Activated CD4-positive, alpha-beta T cell treated with anti-CD3 and anti-CD28 coated beads, Interleukin-10, Interleukin-2, amounts not matched to agents 100 ng/mL and 50 ng/mL, durations not matched to agents 16 hours and 8 hours (primary cell): ENCODE data around the gene ZNHIT1.

Source experiments
- DNase-seq: peaks from one replicate; pipeline ENCODE4 v3.0.0-alpha.2; 2020

The ZNHIT1 gene

DNA sequence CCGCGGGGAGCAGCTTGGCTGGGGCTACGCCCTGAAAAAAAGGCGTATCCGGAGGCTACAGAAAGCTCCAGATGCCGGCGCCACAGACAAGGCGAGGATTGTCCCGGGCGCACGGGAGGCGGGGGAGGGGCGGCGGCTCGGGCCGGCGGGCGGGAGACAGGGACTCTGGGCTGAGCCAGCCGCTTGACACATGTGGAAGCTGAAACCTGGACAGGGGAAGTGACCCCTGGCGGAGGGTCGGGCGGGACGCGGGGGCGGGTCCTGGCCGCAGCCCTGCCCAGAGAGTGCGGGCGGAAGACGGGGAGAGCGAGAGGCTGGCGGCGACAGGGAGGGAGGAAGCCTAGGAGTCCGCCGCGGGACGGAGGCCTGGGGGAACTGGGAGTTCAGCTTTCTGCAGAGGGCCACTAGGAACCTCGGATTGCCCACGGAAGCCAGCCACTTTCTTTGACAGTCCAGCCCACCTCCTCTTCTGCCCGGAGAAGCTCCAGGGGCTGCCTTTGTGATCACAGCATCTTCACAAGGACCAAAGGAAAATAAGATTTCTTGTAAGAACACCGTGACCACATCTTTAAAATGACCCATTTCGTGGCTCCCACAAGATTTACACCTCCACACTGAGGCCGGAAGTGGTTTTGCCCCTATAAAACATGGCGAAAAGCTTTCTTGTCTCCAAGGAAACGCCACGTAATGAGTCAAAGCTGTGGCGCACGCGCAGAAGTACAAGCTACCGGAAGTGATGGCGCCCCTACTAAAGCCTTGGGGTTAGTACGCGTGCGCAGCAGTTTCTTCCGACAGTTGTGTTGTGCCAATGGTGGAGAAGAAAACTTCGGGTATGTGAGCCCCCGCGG is at the start of gene ZNHIT1, which contains the start of gene PLOD3:
Gene ZNHIT1 (plus strand): TSS at position 778 of the 848 bp plus-strand sequence. CDS start 31 bp downstream, at position 809.
Gene PLOD3 (minus strand): TSS at position 194 of the 848 bp plus-strand sequence. CDS start 307 bp downstream, outside the sequence.
- peak; percentile 97 for DNase-seq

DNA sequence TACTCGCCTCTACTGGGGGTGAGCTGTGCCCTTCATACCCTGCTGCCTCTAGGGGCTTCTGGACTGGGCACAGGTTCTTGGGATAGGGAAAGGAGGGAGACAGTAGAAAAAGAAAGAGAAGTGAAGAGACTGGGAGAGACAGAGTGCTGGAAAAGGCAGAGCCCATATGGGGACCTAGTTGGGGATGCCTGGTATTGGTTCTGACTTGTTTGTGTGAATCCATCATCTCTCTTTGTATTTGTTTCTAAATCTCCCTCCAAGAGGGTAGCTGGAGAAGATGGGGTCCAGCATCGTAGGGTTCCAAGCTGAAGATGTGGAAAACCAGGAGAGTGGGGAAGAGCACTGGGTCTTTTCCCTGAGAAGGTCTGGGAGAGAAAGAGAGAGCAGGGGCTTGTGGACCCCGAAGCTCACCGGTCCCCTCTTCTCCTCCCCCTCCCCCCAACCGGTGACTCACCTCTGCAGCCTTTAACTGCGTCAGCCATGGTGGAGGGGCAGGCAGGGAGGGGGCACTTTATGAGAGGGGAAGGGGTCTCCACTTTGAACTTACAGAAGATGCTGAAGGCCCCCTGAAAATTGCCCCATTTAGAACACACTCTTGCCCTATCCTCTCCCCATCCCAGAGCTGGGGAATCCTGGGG is 49.4 kb upstream of the ZNHIT1 start:
- DNase-seq: no peak

DNA sequence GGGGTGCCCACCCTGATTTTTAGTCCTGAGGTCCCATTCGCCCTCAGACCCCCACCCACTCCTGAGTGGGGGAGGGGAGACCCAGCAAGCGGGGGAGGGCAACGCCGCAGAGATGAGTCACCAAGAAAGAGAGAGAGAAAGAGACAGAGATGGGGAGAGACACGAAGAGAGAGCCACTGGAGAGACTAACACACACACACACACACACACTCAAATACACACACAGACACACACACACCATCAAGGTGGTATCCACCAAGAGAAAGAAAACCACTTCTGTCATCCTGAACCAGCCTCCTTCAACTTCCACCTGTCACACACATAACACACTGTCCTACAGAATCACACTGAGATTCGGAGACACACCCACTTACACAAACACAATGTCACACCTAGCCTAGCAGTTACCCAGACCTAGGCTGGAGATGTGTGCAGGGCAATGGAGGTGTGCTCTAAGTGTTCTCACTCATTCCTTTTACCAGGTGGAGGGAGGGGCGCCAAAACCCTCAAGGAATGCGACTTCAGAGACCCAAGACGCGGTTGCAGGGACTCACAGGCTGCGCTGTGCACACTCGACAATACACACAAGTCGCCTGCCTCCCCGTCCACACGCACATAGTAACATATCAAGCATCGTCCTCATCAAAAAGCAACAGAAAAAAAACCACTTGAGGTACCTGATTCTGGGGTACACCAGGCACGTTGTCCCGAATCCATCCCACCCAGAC is 48.7 kb upstream of the ZNHIT1 start:
- no peak for DNase-seq

DNA sequence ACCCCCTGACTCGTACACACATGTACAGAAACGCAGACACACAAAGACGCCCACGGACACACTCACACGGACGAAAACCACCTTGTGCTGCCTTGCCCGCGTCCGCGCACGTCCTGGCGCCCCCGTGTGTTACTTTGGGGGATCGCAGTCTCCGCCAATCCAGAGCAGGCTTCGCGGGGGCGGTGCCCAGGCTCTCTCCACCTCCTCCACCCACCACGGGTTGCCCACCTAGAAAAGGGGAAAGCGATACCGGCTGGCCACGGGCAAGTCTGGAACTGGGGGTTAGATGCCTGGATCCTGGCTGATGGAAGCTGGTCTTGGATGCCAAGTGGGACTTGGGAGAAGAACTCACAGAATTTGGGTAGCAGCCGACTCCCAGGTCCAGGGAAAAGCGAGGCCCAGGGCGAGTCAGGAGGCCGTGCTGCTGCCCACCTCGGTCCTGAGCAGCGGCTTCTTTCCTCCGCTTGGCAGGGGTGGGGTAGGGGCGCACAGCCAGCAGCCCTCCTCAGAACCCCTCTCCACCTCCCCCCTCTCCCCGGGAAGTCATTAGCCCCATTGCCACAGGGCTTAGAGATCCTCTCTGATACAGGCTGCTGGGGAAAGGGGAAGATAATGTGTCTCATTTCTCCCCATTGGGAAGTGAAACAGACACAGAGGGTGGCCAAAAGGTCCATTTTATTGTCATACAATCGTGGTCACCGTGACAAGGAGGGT is 48.0 kb upstream of the ZNHIT1 start:
- DNase-seq: peak; percentile 81

DNA sequence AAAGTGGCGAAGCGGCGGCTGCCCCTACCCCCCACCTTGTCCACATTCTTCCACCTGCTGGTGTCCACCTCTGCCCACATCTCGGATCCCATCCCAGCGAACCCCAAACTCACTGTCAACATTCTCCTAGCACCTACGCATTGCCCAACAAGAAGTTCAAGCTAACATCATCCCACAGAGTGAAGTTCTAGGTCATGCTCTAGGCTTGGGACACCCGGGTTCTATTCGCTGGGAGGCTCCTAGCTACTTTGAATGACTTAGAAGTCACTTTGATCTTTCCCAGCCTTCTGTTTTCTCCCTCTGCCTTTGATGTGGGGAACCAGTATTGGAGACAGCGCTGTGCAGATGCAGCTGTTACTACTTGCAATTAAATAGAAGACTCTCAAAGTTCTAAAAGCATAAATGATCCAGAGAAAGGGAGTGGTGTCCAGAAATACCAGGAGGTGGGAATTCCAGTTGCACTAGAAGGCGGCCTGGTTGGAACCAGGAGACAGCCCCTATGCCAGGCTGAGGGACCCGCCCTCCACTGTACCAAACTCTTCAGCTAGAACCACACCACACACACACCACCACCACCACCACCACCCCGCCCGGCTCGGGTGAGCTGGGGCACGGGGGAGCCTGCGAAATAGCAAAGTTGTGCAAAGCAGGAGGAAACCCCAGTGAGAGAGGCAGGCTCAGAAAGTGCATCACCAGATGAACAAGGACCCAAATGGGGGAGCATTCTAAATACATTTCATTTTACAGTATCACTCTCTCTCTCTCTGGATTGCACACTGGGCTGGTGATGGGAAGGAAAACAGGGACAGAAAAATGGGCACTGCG is 47.1 kb upstream of the ZNHIT1 start:
- DNase-seq: no peak

DNA sequence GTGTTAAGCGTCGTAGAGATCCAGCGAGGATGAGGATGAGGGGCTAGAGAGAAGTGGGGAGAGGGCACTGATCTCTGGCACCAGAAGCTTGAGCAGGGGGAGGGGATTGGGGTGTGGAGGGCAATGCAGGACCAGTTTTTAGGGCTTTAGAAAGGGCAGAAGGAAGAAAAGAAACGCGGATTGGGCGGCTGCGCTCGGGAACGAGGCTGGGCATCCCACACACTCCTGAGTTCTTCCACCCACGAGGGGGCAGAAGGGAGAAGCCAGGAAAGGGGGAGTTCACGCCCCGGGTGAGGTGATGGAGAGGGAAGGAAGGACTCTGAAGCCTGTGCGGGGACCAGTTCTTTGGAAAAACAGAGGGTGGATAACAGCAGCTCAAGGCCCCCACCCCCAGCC is 46.5 kb upstream of the ZNHIT1 start:
- DNase-seq: no peak

DNA sequence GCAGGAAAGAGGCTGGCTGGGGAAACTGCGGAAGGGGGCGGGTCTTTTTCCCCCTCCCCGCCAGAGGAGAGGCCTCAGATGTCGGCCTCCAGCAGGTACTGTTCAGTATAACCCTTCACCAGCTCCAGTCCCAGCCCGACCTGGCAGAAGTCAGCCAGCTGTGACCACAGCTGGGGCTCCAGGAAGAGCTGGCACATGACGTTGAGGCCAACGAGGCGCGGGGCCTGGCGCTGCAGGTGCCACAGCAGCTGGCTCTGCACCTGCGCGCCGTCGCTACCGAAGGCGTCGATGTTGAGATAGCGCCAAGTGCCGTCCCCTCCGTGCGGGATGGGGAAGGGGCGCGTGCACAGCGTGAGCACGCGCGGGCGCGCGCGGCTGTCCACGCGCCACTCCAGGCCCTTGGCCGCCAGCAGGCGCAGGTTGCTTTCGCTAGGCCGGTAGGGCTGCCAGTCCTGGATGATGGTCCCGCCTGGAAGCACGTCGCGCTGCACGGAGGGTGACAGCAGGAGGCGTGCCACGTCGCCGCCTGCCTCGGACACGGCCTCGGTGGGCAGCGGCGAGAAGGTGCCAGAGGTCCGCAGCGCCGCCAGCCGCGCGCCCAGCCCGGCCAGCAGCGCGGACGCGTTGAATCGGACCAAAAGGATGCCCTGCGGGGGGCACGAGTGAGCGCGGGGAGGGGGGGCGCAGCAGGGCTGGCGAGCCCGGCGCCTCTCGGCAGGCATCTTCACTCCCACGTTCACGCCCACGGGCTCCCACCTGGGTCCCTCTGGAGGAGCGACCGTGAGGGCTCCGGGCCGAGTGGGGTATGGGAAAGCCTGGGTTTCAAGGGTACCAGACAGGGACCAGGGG is 45.7 kb upstream of the ZNHIT1 start:
- DNase-seq: no peak

DNA sequence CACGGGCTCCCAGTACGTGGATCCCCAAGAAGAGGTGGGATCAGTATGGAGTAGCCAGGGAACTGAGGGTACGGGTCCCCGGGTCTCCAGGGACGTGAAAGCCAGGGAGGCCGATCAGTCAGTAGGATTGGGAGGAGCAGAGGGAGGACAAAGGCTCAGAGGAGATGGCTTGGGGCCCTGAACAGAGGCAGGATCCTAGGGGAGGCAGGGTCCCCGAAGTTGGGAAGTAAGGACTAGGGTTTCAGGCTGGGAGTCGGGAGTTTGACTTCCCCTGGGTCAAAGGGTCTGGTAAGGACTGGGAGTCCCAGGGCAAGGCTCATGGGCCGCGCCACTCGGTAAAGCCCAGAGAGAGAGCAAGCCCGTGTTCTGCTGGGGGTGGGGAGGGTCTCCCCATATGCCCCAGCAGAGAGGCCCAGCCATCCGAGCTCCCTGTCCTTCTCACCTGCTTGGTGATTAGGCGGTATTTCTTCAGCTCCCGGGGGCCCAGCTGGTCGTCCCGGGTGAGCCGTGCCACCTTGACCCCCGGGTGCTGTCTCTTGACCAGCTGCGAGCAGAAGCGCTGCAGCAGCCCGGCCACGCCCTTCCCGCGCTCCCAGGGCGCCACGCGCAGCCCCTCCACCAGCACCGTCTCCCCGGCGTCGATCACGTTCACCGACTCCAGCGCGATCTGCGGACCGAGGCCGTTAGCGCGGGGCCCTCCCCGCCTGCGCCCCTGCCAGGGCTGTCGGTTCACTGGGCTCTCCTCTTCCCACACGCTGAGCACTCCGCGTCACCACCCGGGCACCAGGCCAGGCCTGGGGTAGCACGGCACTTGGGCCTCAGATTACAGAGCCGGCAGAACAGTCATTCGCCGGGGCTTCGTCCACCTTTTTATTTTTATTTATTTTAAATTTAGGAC is 44.9 kb upstream of the ZNHIT1 start:
- DNase-seq: no peak

DNA sequence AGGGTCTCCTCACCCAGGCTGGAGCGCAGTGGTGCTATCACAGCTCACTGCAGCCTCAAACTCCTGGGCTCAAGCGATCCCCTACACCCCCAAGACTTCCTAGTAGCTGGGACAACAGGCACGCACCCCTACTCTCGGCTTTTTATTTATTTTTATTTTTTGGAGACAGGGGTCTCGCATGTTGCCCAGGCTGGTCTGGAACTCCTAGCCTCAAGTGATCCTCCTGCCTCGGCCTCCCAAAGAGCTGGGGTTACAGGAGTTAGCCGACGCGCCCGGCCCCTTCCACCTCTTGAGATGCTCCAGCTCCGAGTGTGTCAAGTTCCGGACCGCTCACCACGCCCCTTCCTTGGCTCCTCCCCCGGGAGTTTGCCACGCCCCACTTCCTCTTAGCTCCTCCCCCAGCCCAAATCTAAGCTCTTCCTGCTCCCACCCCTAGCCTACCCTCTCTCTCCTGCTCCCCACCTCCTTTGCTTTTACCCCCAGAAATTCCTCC is 44.2 kb upstream of the ZNHIT1 start:
- DNase-seq: peak; percentile 77

DNA sequence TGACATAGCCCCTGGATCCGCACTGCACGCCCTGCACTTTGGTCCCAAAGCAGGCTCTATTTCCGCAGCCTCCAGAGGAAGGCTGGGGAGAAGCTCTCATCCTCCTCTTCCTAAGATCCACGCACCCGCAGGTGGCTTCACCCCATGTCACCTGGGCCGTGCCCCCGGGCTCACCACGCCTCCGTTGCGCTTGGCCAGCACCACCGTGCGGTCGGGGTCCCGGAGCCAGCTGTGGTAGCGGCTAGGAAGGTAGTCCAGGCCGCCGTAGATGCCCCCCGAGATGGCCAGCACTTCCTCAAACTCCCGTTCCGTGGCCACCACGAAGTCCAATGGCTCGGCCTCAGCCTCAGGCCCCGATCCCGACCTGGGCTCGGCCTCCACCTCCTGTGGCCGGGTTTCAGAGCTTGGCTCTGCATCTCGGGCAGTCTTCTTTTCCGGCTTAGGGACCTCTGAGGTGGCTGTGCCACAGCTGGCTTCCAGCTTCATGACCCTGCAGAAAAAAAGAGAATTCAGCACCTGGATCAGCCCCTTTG is 43.6 kb upstream of the ZNHIT1 start:
- DNase-seq: no peak

DNA sequence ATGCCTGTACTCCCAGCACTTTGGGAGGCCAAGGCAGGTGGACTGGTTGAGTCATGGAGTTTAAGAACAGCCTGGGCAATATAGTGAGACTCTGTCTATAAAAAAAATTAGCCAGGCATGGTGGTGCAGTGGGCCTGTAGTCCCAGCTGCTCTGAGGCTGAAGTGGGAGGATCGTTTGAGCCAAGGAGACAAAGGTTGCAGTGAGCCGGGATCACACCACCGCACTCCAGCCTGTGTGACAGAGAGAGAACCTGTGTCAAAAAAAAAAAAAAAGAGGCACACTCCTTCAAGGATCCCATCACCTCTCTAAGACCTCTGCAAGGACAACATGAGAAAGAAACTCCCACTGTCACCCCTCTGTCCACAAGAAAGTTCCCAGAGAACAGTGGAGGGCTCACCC is 42.3 kb upstream of the ZNHIT1 start:
- no peak for DNase-seq

DNA sequence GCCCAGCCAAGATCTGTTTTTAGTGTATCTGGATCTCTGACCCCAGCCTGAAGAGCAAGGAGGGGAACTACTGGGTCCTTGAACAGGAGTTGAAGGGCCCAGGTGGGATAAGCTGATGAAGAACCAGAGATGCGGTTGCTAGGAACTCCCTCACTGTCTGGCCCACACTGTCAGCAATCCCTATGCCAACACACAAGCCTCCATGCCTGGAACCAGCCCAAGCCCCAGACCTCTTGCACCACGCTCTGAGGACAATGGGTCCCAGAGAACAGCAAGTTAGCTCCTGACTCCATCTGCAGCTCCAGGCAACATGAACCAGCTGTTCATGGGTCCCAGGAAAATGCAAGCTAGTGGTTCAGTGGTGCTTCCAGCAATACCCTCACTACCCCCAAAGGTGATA is 40.3 kb upstream of the ZNHIT1 start:
- no peak for DNase-seq

DNA sequence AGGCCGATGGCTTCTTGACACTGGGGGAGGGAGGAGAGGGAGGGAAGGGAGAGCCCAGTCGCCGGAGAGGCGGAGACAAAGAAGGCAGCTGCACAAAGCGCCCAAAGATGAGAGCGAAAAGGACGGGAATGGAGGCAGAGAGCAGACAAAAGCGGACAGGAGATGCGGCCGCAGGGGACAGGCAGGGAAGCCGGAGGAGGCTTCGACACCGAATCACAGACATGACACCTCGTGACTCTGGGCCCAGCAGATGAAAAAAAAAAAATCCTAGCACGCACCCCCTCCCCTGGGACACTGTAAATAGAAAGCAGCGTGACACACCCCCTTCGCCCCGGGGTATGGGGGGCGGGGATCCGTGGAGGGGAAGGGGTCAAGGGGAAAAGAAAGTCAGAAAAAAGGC is 38.8 kb upstream of the ZNHIT1 start:
- no peak for DNase-seq

DNA sequence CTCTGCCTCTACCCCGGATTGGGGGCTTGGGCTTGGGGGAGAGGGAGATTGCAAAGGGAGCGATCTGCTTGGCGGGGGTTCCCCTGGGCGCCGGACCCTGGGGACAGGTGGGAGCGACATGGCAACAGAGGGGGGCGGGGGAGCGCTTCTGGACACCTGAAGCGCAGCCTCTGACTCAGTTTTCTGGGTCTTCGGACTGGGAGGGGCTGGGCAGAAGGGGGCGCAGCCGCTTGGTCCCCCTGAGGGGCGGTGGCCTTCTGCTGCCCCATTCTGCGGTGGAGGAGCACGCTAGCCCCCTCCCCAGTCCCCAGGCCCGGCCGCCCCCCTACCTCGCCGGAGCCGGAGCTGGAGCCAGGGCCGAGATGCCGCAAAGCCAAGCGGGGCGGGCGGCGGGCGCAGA is 38.3 kb upstream of the ZNHIT1 start:
- no peak for DNase-seq

DNA sequence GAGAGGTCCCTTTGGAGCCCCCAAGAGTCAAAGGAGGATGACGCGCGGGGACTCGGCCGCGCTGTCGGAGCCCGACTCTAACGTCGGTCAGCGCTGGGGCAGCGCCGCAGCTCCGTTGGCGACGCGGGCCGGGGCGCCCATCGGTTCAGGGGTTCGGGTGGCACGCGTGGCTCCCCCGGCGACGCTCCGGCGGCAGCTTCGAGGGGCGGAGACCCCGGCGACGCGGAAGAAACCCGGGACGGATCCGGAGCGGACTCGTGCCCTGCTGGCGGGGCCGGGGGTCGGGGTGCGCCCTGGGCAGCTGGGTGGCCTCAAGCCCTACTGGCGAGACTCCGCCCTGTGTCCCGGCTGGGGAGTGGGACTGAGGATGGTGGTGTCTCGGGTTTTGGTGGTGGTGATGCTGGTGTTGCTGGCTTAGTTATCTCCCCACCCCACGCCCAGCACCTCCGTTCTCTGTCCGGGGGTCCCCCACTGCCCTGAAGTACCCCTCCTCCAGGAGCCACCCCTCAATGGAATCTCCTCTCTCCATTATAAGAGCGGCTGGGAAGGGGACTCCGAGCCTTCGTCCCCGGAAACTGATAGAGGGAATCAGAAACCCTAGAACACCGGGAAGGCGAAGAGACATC is 37.7 kb upstream of the ZNHIT1 start, which contains the start of gene NAT16:
Gene NAT16 (minus strand): TSS at position 164 of the 626 bp plus-strand sequence. CDS start 5,486 bp downstream, outside the sequence.
- no peak for DNase-seq

DNA sequence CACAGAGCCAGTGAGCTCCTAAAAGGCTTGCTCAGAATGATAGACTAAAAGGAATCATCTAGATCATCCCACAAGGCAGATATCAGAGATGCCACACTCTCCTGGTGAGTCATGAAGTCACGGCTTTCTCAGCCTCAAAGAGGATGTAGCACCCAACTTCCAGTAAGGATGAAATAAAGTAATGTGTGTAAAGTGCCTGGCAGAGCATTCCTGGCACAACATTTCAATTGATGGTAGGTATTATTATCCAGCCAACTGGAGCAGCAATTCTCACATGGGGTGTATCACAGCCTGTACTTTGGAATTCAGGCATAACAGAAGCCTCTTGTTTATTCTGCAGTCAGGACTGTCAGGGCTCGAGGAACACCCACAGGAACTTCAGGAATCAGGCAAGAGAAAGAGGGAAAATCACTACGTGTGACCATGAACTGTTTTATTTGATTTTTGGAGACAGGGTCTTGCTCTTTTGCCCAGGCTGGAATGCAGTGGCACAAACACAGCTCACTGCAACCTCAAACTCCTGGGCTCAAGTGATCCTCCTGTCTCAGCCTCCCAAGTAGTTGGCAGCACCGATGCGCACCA is 32.6 kb upstream of the ZNHIT1 start:
- DNase-seq: no peak

DNA sequence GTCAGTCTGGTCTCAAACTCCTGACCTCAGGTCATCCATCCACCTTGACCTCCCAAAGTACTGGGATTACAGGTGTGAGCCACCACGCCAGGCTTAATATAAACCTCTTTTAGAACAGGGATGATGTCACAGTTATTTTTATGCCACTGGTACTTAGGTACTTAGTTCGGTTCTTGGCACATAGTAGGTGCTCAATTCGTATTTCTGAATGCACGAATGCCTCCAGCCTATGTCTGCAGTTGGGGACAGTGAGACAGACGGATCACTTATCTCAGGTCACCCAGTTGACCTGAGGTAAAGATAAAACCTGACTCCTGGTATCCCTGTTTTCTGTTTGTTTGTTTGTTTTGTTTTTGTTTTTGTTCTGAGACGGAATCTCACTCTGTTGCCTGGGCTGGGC is 31.8 kb upstream of the ZNHIT1 start:
- DNase-seq: no peak

DNA sequence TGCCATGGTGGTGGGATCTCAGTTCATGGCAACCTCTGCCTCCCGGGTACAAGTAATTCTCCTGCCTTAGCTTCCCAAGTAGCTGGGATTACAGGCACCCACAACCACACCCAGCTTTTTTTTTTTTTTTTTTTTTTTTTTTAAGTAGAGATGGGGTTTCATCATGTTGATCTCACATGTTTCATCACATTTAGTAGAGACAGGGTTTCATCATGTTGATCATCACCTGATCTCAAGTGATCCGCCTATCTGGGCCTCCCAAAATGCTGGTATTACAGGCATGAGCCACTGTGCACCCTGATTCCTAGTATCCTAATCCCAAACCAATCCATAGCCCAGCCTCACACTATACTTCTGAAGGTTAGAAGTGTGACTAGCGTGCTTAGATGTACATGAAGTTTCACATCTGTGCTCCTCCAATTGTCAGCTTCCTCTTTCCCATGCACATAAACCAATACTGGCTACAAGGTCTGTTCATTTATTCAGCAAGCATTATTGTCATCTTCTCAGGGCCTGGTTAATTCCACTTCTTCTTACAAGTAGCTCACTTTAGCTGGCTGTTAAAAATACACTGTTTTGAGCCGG is 31.0 kb upstream of the ZNHIT1 start:
- no peak for DNase-seq
